HUES6 (cell line): ENCODE measurements around the gene THOC6.

ENCODE experiments used
- H3K27ac ChIP-seq: 2 replicates; pipeline ENCODE4 v1.7.0; 2013; ENCODE audit warnings: low read depth, mild to moderate bottlenecking, low read length, inconsistent platforms
- H3K27me3 ChIP-seq: 2 replicates; pipeline ENCODE4 v1.6.1; 2013; ENCODE audit warnings: low read length; ENCODE audit not compliant: control insufficient read depth, insufficient read depth
- H3K36me3 ChIP-seq: 2 replicates; pipeline ENCODE4 v1.6.1; 2013; ENCODE audit warnings: low read length; ENCODE audit not compliant: control insufficient read depth, insufficient read depth
- H3K4me1 ChIP-seq: 2 replicates; pipeline ENCODE4 v1.6.1; 2013; ENCODE audit warnings: low read length; ENCODE audit not compliant: control insufficient read depth, insufficient read depth
- H3K4me3 ChIP-seq: 2 replicates; pipeline ENCODE4 v1.5.1; 2013; ENCODE audit warnings: low read depth, low read length
- H3K9ac ChIP-seq: one replicate; pipeline ENCODE4 v1.6.1; 2013; ENCODE audit warnings: mild to moderate bottlenecking, low read length
- H3K9me3 ChIP-seq: 2 replicates; pipeline ENCODE4 v1.6.1; 2013; ENCODE audit warnings: low read depth, low read length; ENCODE audit not compliant: control insufficient read depth, insufficient read depth

The THOC6 gene

DNA sequence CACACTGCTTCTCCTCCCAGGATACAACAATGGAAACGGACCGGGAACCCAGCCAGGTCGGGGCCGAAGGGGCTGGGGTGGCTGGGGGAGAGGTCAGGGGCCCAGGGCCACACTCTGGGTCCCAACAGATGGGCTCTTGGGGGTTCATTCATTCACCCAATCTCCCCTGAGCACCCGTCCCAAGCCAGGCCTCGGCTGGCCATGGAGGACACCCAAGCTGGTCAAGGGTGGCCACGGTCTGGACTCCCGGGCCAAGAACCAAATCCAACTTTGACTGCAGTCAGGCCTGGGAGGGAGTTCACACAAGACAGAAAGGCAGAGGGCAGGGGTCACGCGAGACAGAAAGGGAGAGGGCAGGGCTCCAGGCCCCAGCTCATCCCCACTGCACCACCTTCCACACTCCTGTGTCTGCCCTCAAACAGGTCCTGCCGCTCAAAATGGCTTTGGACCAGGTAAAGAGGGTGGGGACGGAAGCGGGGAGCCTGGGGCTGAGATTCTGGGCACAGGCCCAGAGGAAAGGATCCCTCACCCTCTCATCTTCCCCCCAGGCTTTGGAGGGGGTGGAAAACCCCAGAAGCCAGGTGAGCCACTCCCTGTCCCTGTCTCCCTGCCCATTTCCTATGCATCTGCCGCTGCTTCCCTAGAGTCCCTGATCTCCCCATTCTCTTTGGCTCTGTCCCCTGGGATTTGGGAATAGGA lies 31.3 kb upstream of the THOC6 start:
- H3K27ac ChIP-seq: no peak overlapping the region
- no peaks in the 10 kb centered on the region for H3K9me3 ChIP-seq
- H3K27me3 ChIP-seq: no peaks in the 10 kb centered on the region
- no peak overlapping the region for H3K4me3 ChIP-seq
- H3K9ac ChIP-seq: no peak overlapping the region
- no peaks in the 10 kb centered on the region for H3K36me3 ChIP-seq
- H3K4me1 ChIP-seq: peaks cover 43% of the 10 kb centered on the region

DNA sequence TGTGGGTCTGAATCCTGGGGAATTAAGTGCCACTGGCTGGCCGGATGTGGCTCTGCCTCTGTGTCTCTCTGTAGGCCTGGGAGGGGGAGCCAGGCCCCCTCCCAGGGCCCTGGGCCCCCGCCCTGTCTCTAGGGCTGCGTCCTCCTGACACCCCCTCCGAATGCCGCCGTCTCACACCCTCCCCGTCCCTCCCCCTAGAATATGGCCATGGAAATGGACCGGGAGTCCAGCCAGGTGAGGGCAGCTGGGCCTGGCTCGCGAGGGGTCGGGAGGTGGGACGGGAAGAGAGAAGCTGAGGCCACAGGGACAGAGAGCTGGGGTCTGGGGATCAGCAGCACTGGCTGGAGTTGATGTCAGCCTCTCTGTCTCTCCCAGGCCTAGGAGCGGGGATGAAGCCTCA lies 27.5 kb upstream of the THOC6 start:
- H3K27ac ChIP-seq: no peak overlapping the region
- H3K9ac ChIP-seq: no peak overlapping the region
- peaks cover 12% of the 10 kb centered on the region for H3K4me1 ChIP-seq
- H3K4me3 ChIP-seq: no peak overlapping the region
- no peaks in the 10 kb centered on the region for H3K36me3 ChIP-seq
- no peaks in the 10 kb centered on the region for H3K9me3 ChIP-seq
- H3K27me3 ChIP-seq: no peaks in the 10 kb centered on the region

DNA sequence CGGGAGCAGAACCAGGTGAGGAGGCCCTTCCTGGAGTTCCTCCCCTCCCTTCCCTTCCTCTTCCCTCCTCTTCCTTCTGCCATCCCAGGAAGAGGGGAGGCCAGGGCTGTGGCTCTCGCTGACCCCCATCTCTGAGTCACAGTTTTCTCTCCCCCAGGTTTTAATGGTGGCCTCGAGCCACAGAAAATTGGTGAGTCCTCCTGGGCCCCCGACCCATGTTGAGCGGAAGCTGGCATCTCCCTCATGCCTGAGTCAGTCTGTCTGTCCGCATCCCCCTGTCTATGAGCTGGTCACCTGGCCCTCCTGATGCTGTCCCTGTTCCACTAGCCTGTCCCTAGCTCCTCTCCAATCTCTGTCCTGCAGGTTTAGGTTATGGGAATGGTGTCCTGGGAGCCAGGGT lies 23.9 kb upstream of the THOC6 start:
- Histone ChIP-seq H3K36me3 (no peaks in the 10 kb centered on the region), H3K4me3 (no peak overlapping the region), H3K9ac (no peak overlapping the region), H3K27ac (no peak overlapping the region), H3K9me3 (no peaks in the 10 kb centered on the region), H3K27me3 (peaks cover 3% of the 10 kb centered on the region; the same call in 1 of the 2 replicates), H3K4me1 (peaks cover 12% of the 10 kb centered on the region)

- Histone ChIP-seq H3K27ac (no peak overlapping the region), H3K4me3 (no peak overlapping the region), H3K9me3 (no peaks in the 10 kb centered on the region), H3K36me3 (no peaks in the 10 kb centered on the region), H3K4me1 (peaks cover 12% of the 10 kb centered on the region), H3K27me3 (peaks cover 4% of the 10 kb centered on the region; the same call in 1 of the 2 replicates), H3K9ac (no peak overlapping the region)
Observed at GRCh38 chr16:3000540-3000939, 23.3 kb upstream of the THOC6 start.

GRCh38 chr16:3001316-3001715 lies 22.5 kb upstream of the THOC6 start:
- Histone ChIP-seq H3K36me3 (no peaks in the 10 kb centered on the region), H3K4me3 (no peak overlapping the region), H3K4me1 (peaks cover 19% of the 10 kb centered on the region), H3K9ac (no peak overlapping the region), H3K9me3 (no peaks in the 10 kb centered on the region), H3K27me3 (peaks cover 9% of the 10 kb centered on the region; the same call in 1 of the 2 replicates), H3K27ac (no peak overlapping the region)

- no peak overlapping the region; the same call in 1 of the 2 replicates for H3K4me3 ChIP-seq
- H3K4me1 ChIP-seq: peaks cover 35% of the 10 kb centered on the region
- H3K27me3 ChIP-seq: peaks cover 13% of the 10 kb centered on the region; the same call in 1 of the 2 replicates
- no peak overlapping the region for H3K27ac ChIP-seq
- H3K9ac ChIP-seq: no peak overlapping the region
- no peaks in the 10 kb centered on the region for H3K36me3 ChIP-seq
- no peaks in the 10 kb centered on the region for H3K9me3 ChIP-seq
Observed at GRCh38 chr16:3003582-3004270, 20.1 kb upstream of the THOC6 start.

DNA sequence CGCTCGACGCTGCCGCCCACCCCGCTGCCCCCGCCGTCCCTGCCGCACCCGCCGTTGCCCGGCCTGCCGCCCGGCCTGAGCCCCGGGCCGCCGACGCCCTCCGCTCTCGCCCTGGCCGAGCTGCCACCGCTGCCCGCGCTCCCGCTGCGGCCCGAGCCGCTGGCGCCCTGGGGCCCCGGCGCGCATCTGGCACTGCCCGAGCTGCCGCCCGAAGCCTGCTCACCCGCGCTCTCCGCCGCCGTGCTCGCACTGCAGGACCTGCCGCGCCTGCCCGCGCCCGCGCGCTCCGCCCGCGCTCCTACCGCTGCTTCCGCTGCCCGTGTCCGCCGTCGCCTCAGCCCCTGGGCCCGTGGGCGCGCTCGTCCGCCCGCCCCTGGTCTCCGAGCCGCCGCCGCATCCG lies 19.5 kb upstream of the THOC6 start:
- no peaks in the 10 kb centered on the region for H3K36me3 ChIP-seq
- peaks cover 41% of the 10 kb centered on the region for H3K4me1 ChIP-seq
- H3K4me3 ChIP-seq: peak overlapping the region; percentile 37; the same call in 1 of the 2 replicates
- H3K9ac ChIP-seq: no peak overlapping the region
- no peaks in the 10 kb centered on the region for H3K9me3 ChIP-seq
- H3K27ac ChIP-seq: no peak overlapping the region
- peaks cover 13% of the 10 kb centered on the region; the same call in 1 of the 2 replicates for H3K27me3 ChIP-seq

DNA sequence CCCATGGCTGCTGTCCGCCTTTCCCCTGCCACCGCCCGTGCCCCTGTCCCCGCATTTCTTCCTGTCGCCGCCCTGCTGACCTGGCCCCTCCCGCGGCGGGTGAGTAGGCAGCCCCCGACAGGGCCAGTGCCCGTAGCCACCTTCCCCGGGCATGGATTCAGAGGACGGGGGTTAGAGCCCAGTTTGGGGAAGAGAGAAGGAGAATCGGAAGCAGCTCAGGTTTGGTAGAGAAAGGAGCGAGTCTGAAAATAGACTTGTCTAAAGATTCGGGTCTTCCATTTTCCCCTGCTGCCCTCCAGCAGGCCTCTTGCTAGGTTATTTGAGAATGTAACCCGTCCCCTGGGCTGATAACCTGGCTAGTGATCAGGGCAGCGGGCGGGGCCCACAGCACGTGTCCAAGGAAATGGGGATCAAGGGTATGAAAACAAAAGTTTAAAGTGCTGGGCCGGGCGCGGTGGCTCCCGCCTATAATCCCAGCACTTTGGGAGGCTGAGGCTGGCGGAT lies 19.0 kb upstream of the THOC6 start:
- Histone ChIP-seq H3K27ac (peak overlapping the region; percentile 47; the same call in 1 of the 2 replicates), H3K9me3 (no peaks in the 10 kb centered on the region), H3K36me3 (no peaks in the 10 kb centered on the region), H3K4me3 (peak overlapping the region; percentile 74), H3K9ac (peak overlapping the region; percentile 78), H3K27me3 (peaks cover 13% of the 10 kb centered on the region; the same call in 1 of the 2 replicates), H3K4me1 (peaks cover 46% of the 10 kb centered on the region)

DNA sequence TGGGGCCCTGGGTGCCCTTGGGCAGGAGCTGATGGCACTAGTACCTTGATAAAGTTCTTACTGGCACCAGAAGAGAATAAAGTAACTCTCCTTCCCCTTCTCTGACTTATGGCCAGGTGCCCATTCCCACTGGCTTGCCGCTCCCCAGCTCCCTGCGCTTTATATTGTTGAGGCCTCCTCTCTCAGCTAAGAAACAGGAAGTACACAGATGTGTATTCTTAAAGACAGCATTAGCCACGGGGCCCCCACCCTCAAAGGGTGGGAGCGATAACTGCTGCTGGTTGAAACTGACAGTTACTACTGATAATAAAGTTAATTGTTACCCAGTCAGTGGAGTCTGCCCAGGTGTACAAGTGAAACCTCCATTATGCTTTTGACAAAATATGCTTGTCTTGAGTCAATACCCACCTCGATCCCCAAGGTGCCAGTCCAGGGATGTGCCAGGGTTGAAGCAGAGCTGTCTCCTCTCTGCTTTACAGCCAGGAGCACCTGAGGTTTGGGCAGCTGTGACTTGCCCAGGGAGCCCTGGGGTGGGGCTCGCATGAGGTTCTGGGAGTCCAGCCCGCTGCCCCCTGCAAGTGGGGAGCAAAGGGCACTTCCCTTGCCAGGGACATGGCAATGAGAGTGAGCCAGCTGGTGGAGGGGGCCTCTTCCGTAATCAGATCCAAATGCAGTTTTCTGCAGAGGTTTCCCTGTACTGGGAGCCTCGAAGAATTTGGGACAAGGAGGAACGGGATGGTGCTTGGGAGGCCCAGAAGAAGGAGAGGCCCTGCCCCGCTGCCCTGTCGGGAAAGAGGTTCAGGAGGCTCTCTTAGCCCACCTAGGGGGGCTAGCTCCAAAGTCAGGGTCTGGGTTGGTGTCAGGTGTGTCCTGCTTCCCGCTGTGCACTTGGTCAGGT lies 16.5 kb upstream of the THOC6 start:
- Histone ChIP-seq H3K36me3 (no peaks in the 10 kb centered on the region), H3K27ac (peak overlapping the region; percentile 95), H3K9me3 (no peaks in the 10 kb centered on the region), H3K4me3 (peak overlapping the region; percentile 53), H3K4me1 (peaks cover 56% of the 10 kb centered on the region), H3K9ac (peak overlapping the region; percentile 95), H3K27me3 (peaks cover 22% of the 10 kb centered on the region)

DNA sequence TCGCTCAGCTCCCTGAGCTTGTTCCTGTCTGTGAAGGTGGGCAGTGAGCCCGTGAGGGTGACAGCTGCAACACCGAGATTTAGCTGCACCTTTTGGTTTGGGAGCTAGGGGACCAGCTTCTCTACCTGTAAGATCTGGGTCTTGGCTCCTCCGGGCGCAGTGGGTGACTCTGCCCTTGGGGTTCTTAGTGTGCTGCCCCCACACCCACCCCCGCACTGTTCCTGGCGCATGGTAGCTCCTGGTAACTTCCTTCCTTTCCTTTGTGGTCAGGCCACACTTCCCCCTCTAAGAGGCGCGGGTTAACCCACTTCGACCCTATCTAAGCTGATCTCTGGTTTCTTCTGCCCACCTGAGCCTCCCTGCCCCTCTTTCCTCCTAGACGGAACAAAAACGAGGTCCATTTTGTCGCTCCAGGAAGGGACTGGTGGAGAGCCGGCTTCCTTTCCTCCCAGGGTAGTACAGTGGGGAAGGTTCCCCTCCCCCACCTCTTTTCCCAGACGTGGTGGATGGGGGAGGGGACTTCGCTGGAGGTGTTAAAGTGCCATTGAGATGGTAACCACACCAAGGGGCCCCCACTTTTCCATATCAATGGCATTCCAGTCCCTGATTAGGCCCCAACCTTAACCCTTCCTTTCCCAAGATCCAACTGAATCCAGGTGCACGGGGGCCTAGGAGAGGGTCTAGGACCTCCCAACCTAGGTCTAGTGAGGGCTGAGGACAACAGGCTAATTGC lies 15.7 kb upstream of the THOC6 start:
- H3K4me3 ChIP-seq: peak overlapping the region; percentile 53

More for the DNA sequence above, 15.7 kb upstream of the THOC6 start:
- H3K9ac ChIP-seq: peak overlapping the region; percentile 95
- H3K36me3 ChIP-seq: no peaks in the 10 kb centered on the region
- H3K9me3 ChIP-seq: no peaks in the 10 kb centered on the region
- H3K27ac ChIP-seq: peak overlapping the region; percentile 95
- peaks cover 30% of the 10 kb centered on the region for H3K27me3 ChIP-seq
- H3K4me1 ChIP-seq: peaks cover 62% of the 10 kb centered on the region
